Esophagus muscularis mucosa (tissue), 4 donors: ENCODE results near the gene CRKL. TPM values are rescaled to one million over a fixed set of nuclear protein-coding genes. Genes with fewer than 3 reads are reported as not detected.

Experiments
- DNase-seq: peaks from one replicate; pipeline ENCODE4 v3.0.0-alpha.2; 2017; ENCODE audit errors: extremely low spot score
- H3K27ac ChIP-seq, 4 donors: fragments of 200-600 bp; sonication (generic); replicated peaks in 1 of 4; 1 replicate in 3 of 4; 2 replicates in 1 of 4; pipeline ENCODE4 v1.5.1; 2016 to 2019; ENCODE audit warnings: mild to moderate bottlenecking in 1 of 4
- H3K27me3 ChIP-seq, 4 donors: fragments of 200-600 bp; sonication (generic); one replicate each; pipeline versions ENCODE4 v1.5.1 to v1.6.0; 2016 to 2019
- H3K36me3 ChIP-seq, 4 donors: fragments of 200-600 bp; sonication (generic); one replicate each; pipeline ENCODE4 v1.5.1; 2016 to 2019
- H3K4me1 ChIP-seq, 4 donors: fragments of 200-600 bp; sonication (generic); one replicate each; pipeline ENCODE4 v1.5.1; 2016 to 2019
- H3K4me3 ChIP-seq, 4 donors: fragments of 200-600 bp; sonication (generic); 1 replicate in 2 of 4; 2 replicates in 2 of 4; pipeline ENCODE4 v1.5.1; 2016 to 2019; ENCODE audit warnings: mild to moderate bottlenecking in 4 of 4, moderate library complexity in 1 of 4
- H3K9me3 ChIP-seq, 4 donors: fragments of 200-600 bp; sonication (generic); 1 replicate in 3 of 4; 2 replicates in 1 of 4; pipeline ENCODE4 v1.5.1; 2016 to 2019
- EP300 ChIP-seq: sonication (generic); formaldehyde crosslinking; IDR thresholded peaks from one replicate; pipeline ENCODE4 v1.6.1; 2017; ENCODE audit warnings: antibody characterized with exemption
- POLR2A ChIP-seq: fragments of 450-650 bp; IDR thresholded peaks from one replicate; pipeline ENCODE4 v1.6.1; 2017; ENCODE audit warnings: antibody characterized with exemption, moderate library complexity, mild to moderate bottlenecking, low read depth
- POLR2AphosphoS5 ChIP-seq, 2 donors: sonication (generic); formaldehyde crosslinking; IDR thresholded peaks; one replicate each; pipeline ENCODE4 v1.6.1; 2017; ENCODE audit warnings: antibody characterized with exemption in 2 of 2
- WGBS: methylation state at CpG from one replicate; pipeline ENCODE4 v1.1.5; 2018; 5-methylcytosine and 5-hydroxymethylcytosine counted together
- intact Hi-C: fragments of 100-400 bp; cut with DNase I; formaldehyde crosslinking; loops from one replicate; pipeline ENCODE4 v1.15.1; 2023
- total RNA-seq, 4 donors: library from RNA; depleted of rRNA; stranded (reverse); fragments of >200 nt; gene quantifications; one replicate each; pipeline versions ENCODE4 v1.1.0 to v1.2.1, GENCODE V29; 2016
- TF ChIP-seq, protein P1 (sequence below), 3 experiments: fragments of 200-600 bp in 2 of 3; fragments of 450-650 bp in 1 of 3; sonication (generic) in 2 of 3; IDR thresholded peaks; one replicate each; pipeline ENCODE4 v1.5.1; 2017 to 2019; ENCODE audit warnings: antibody characterized with exemption in 3 of 3, mild to moderate bottlenecking in 2 of 3, moderate library complexity in 1 of 3

Gene CRKL
- total RNA-seq, 4 donors from 2014 or later = 34.9 to 56.2 (median 47.9) TPM

DNA sequence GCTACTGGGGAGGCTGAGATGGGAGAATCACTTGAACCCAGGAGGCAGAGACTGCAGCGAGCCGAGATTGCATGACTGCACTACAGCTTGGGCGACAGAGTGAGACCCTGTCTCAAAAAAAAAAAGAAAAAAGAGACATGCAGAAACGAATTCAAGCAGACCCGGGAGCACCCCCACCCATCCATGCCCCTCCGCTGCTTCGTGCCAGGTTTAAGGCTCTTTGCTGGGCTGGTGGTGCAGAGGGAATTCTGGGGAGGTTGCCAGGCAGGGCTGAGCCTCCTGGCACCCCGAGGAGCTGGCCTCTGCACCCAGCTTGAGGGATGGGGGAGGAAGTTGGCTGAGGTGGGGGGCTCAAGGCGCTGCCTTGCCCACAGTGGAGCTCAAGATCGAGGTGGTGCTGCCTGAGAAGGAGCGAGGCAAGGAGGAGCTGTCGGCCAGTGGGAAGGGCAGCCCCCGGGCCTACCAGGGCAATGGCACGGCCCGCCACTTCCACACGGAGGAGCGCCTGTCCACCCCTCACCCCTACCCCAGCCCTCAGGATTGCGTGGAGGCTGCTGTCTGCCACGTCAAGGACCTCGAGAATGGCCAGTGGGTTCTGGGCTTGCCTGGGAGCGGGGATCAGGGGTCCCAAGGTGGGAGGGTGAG is 55.8 kb downstream of the CRKL start:
- WGBS = 78% methylated on average over 10 of the region's 21 CpGs
- no peaks in the 10 kb centered on the region for H3K27me3 ChIP-seq
- H3K27ac ChIP-seq = no peak overlapping the region
- H3K9me3 ChIP-seq = peaks cover 0 to under 1% (median 0%) of the 10 kb centered on the region in 4 donors
- DNase-seq = no peak
- no peaks in the 10 kb centered on the region for H3K36me3 ChIP-seq
- peaks cover 0 to 8% (median 3%) of the 10 kb centered on the region in 4 donors for H3K4me1 ChIP-seq
- intact Hi-C loops = no loop called here
- TF ChIP-seq EP300 (no peak), POLR2A (no peak), POLR2AphosphoS5 (IDR thresholded peaks at IDR 0.05) (no peak)
- TF ChIP-seq, protein P1, sequence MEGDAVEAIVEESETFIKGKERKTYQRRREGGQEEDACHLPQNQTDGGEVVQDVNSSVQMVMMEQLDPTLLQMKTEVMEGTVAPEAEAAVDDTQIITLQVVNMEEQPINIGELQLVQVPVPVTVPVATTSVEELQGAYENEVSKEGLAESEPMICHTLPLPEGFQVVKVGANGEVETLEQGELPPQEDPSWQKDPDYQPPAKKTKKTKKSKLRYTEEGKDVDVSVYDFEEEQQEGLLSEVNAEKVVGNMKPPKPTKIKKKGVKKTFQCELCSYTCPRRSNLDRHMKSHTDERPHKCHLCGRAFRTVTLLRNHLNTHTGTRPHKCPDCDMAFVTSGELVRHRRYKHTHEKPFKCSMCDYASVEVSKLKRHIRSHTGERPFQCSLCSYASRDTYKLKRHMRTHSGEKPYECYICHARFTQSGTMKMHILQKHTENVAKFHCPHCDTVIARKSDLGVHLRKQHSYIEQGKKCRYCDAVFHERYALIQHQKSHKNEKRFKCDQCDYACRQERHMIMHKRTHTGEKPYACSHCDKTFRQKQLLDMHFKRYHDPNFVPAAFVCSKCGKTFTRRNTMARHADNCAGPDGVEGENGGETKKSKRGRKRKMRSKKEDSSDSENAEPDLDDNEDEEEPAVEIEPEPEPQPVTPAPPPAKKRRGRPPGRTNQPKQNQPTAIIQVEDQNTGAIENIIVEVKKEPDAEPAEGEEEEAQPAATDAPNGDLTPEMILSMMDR (IDR thresholded peaks at IDR 0.05) = no peak
- H3K4me3 ChIP-seq = no peak overlapping the region

DNA sequence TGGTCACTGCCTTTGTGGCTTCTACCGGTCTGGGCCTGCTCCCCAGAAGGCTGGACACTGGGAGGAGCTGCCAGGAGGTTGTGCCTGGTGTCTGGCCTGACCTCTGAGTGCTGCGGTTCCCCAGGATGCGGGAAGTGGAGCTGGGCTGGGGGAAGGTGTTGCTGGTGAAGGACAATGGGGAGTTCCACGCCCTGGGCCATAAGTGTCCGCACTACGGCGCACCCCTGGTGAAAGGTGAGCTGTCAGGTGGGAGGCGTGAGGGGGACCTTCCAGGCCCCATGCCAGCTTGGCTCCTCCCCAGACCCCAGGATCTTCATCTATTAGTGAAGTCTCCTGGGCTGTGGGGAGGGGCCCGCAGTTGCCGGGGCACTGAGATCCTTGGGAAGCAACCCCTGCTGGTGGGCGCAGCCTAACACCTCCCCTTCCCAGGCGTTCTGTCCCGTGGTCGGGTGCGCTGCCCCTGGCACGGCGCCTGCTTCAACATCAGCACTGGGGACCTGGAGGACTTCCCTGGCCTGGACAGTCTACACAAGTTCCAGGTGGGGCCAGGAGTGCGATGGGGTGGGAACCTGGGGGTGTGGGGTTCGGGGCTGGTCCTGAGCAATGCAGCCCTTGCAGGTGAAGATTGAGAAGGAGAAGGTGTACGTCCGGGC is 56.6 kb downstream of the CRKL start:
- TF ChIP-seq POLR2A = no peak
- no peak for TF ChIP-seq POLR2AphosphoS5 (IDR thresholded peaks at IDR 0.05)
- TF ChIP-seq EP300 = no peak
- TF ChIP-seq, protein P1 (IDR thresholded peaks at IDR 0.05) = no peak
- H3K4me3 ChIP-seq = no peak overlapping the region
- H3K9me3 ChIP-seq = peaks cover 0 to 7% (median 3%) of the 10 kb centered on the region in 4 donors
- H3K36me3 ChIP-seq = no peaks in the 10 kb centered on the region
- intact Hi-C loops = no loop called here
- H3K27ac ChIP-seq = no peak overlapping the region
- H3K27me3 ChIP-seq = no peaks in the 10 kb centered on the region
- DNase-seq = no peak
- peaks cover 0 to 2% (median 0%) of the 10 kb centered on the region in 4 donors for H3K4me1 ChIP-seq
- 65% methylated on average over 14 of the region's 21 CpGs for WGBS

DNA sequence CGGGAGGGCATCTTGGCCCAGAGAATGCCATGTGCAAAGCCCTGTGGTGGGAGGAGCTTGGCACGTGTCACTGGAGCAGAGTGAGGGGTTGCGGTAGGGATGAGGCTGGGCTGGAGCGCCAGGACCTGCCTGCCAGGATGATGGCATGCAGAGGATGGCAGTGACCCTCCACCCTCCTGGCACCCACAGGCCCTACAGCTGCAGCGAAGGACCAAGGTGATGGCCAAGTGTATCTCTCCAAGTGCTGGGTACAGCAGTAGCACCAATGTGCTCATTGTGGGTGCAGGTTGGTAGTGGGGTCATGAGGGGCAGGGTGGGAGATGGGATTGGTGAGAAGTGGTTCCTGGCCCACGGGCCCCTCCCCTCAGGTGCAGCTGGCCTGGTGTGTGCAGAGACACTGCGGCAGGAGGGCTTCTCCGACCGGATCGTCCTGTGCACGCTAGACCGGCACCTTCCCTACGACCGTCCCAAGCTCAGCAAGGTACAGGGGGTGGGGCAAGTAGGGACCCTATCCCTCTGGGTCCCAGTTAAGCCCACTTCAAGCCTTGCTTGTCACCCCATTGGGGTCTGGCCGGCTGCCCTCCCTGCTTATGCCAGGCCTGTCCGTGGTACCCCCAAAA is 57.2 kb downstream of the CRKL start:
- TF ChIP-seq, protein P1 (IDR thresholded peaks at IDR 0.05) = no peak
- TF ChIP-seq POLR2A = no peak
- TF ChIP-seq POLR2AphosphoS5 (IDR thresholded peaks at IDR 0.05) = no peak
- TF ChIP-seq EP300 = no peak
- Histone ChIP-seq H3K27ac (no peak overlapping the region), H3K36me3 (no peaks in the 10 kb centered on the region), H3K4me1 (peaks cover 4 to 5% (median 5%) of the 10 kb centered on the region in 4 donors), H3K9me3 (peaks cover 0 to 8% (median 4%) of the 10 kb centered on the region in 4 donors), H3K4me3 (no peak overlapping the region), H3K27me3 (no peaks in the 10 kb centered on the region)
- no peak for DNase-seq
- intact Hi-C loops = no loop called here
- 79% methylated on average over 8 of the region's 16 CpGs for WGBS

DNA sequence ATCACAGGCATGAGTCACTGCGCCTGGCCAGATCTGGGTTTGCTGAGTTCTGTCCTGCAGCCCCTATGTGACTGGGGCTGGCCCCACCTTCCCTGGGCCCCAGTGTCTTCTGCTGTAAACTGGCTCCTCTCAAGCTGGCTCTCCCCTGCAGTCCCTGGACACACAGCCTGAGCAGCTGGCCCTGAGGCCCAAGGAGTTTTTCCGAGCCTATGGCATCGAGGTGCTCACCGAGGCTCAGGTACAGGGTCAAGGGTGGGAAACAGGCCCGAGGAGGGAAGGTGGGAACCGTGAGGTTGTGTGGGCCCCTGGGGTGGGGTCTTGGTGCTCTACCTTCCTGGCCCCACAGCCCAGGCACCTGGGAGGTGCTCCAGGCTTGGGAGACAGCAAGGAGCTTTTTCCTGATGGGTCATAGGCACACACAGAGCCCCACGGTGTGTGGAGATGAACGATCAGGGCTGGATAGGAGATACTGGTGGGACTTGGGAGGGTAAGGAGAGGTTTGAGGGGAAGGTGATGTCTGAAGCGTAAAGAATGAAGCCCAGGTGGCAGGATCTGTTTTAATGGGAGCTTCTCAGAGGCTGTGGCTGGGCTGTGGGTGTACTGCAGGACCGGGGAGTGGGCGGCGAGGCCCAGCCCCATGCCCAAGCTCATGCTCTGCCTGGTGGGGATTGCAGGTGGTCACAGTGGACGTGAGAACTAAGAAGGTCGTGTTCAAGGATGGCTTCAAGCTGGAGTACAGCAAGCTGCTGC is 58.5 kb downstream of the CRKL start:
- no peaks in the 10 kb centered on the region for H3K36me3 ChIP-seq
- H3K4me3 ChIP-seq = no peak overlapping the region
- no peaks in the 10 kb centered on the region for H3K27me3 ChIP-seq
- no peak for DNase-seq
- H3K4me1 ChIP-seq = peaks cover 16 to 18% (median 17%) of the 10 kb centered on the region in 4 donors
- H3K27ac ChIP-seq = no peak overlapping the region
- intact Hi-C loops = no loop called here
- WGBS = 86% methylated on average over 10 of the region's 14 CpGs
- TF ChIP-seq EP300 = no peak
- TF ChIP-seq POLR2A = no peak
- TF ChIP-seq, protein P1 (IDR thresholded peaks at IDR 0.05) = no peak
- no peak for TF ChIP-seq POLR2AphosphoS5 (IDR thresholded peaks at IDR 0.05)
- peaks cover 0 to 8% (median 4%) of the 10 kb centered on the region in 4 donors for H3K9me3 ChIP-seq
